ENCODE results near the gene GXYLT2. TPM values are rescaled to one million over a fixed set of nuclear protein-coding genes. Genes with fewer than 3 reads are reported as not detected.

The GXYLT2 gene
- total and polyA plus RNA-seq, 2 of the 13 experiments (the other 11 are each of a cell fraction or from before 2014, with no cell fraction given), result 4.3 to 6.9 TPM

GRCh38 chr3:72847751-72848702 is 39.8 kb upstream of the GXYLT2 start, which contains the start of gene SHQ1 (continued):
- TF ChIP-seq KDM4B (CRISPR knock-in tag; IDR thresholded peaks at IDR 0.05), result peak; percentile 88; the same call in 1 of the 2 replicates
- TF ChIP-seq IKZF5 (CRISPR knock-in tag; IDR thresholded peaks at IDR 0.05), result peak; percentile 82
- peak; percentile 84; the same call in 1 of the 2 replicates for TF ChIP-seq HINFP (CRISPR knock-in tag; IDR thresholded peaks at IDR 0.05; ENCODE audit: low read depth)
- TF ChIP-seq SP2 (CRISPR knock-in tag; IDR thresholded peaks at IDR 0.05), result peak; percentile 78
- TF ChIP-seq ZNF766 (CRISPR knock-in tag; IDR thresholded peaks at IDR 0.05; ENCODE audit: borderline replicate concordance), result peak; percentile 86; the same call in 1 of the 2 replicates
- peak; percentile 84 for TF ChIP-seq RBM39 (IDR thresholded peaks at IDR 0.05; ENCODE audit: low read depth, low read length, poor library complexity, severe bottlenecking)
- no peak for TF ChIP-seq ZEB1 (IDR thresholded peaks at IDR 0.05; ENCODE audit: insufficient replicate concordance, low read depth)
- TF ChIP-seq ZFP36L1 (CRISPR knock-in tag; IDR thresholded peaks at IDR 0.05), result no peak
- TF ChIP-seq ZNF367 (CRISPR knock-in tag; IDR thresholded peaks at IDR 0.05; ENCODE audit: borderline replicate concordance), result no peak
- peak; percentile 90 for TF ChIP-seq ZSCAN31 (CRISPR knock-in tag; IDR thresholded peaks at IDR 0.05; ENCODE audit: low read depth)
- peak; percentile 85; the same call in 1 of the 2 replicates for TF ChIP-seq ZSCAN9 (CRISPR knock-in tag; IDR thresholded peaks at IDR 0.05; ENCODE audit: borderline replicate concordance)
- peak; percentile 46 for TF ChIP-seq RARA (CRISPR knock-in tag; IDR thresholded peaks at IDR 0.05)
- peak; percentile 64; the same call in 1 of the 2 replicates for TF ChIP-seq TP53 (CRISPR knock-in tag; conservative IDR thresholded peaks at IDR 0.05)
- TF ChIP-seq XBP1 (CRISPR knock-in tag; IDR thresholded peaks at IDR 0.05), result no peak; the same call in 1 of the 2 replicates
- peak; percentile 70; the same call in 1 of the 2 replicates for TF ChIP-seq THAP8 (CRISPR knock-in tag; IDR thresholded peaks at IDR 0.05; ENCODE audit: borderline replicate concordance)
- TF ChIP-seq ZNF574 (CRISPR knock-in tag; IDR thresholded peaks at IDR 0.05), result peak; percentile 95
- TF ChIP-seq ZFAT (CRISPR knock-in tag; conservative IDR thresholded peaks at IDR 0.05), result no peak
- 0 out of 2 replicates have a peak, but pooled peaks have one; percentile 32 for TF ChIP-seq THYN1 (CRISPR knock-in tag; IDR thresholded peaks at IDR 0.05; ENCODE audit: borderline replicate concordance, low read depth)

Data from HepG2 (cell line).